IMR-90 (cell line): ENCODE measurements around the gene FGGY. TPM values are rescaled to one million over a fixed set of nuclear protein-coding genes. Genes with fewer than 3 reads are reported as not detected.
A peak's percentile ranks its signal among the peaks of the same experiment; 100 is the strongest.

Experiments used
- ATAC-seq: fragments of 200-7000 bp; cut with Tn5 transposase; 2 replicates; pipeline ENCODE4 v1.9.1; 2020; ENCODE audit warnings: low read depth, mild to moderate bottlenecking, moderate library complexity
- BruUV-seq: library from RNA; stranded (reverse); fragments of 400-500 nt; replicated peaks from 2 replicates; lab custom pipeline; 2021; lab: Mats Ljungman, UMichigan
- CTCF ChIA-PET: fragments of 300-600 bp; formaldehyde crosslinking; extraction: SDS; loops from one replicate; lab custom pipeline; 2021; ENCODE audit warnings: antibody characterized with exemption; lab: Yijun Ruan, JAX
- POLR2A ChIA-PET: fragments of 300-600 bp; sonication (Branson Sonifier 250); formaldehyde crosslinking; loops from one replicate; lab custom pipeline; 2022; ENCODE audit warnings: antibody characterized with exemption; ENCODE audit not compliant: unreplicated experiment; lab: Charles Lee
- DNase-seq: peaks from one replicate; pipeline ENCODE4 v3.0.0; 2013
- H2AFZ ChIP-seq: replicated peaks from 2 replicates; pipeline ENCODE3; 2013; ENCODE audit warnings: low read length, mild to moderate bottlenecking; ENCODE audit not compliant: poor library complexity
- H2AK5ac ChIP-seq: 2 replicates; pipeline ENCODE4 v1.6.1; 2013; ENCODE audit warnings: low read depth, low read length, inconsistent platforms
- H2AK9ac ChIP-seq: replicated peaks from 2 replicates; pipeline ENCODE3; 2013; ENCODE audit warnings: mild to moderate bottlenecking, low read depth, low read length, moderate library complexity; ENCODE audit not compliant: poor library complexity
- H2BK120ac ChIP-seq: 2 replicates; pipeline ENCODE4 v1.6.1; 2013; ENCODE audit warnings: low read depth, low read length, inconsistent platforms
- H2BK15ac ChIP-seq: 3 replicates; pipeline ENCODE4 v1.6.1; 2013; ENCODE audit warnings: low read depth, low read length, inconsistent platforms
- H2BK20ac ChIP-seq: 2 replicates; pipeline ENCODE4 v1.6.1; 2013; ENCODE audit warnings: low read depth, mild to moderate bottlenecking, inconsistent platforms, low read length, moderate library complexity
- H2BK5ac ChIP-seq: 2 replicates; pipeline ENCODE4 v1.6.1; 2013; ENCODE audit warnings: mild to moderate bottlenecking, low read depth, low read length, inconsistent platforms; ENCODE audit not compliant: poor library complexity, severe bottlenecking
- H3K14ac ChIP-seq: replicated peaks from 2 replicates; pipeline ENCODE4 v1.6.1; 2013; ENCODE audit warnings: low read depth, low read length, inconsistent platforms
- H3K18ac ChIP-seq: 2 replicates; pipeline ENCODE4 v1.6.1; 2013; ENCODE audit warnings: low read depth, low read length, control low read depth
- H3K23ac ChIP-seq: 2 replicates; pipeline ENCODE4 v1.6.1; 2013; ENCODE audit warnings: low read depth, low read length, inconsistent platforms
- H3K27ac ChIP-seq: 2 replicates; pipeline ENCODE4 v1.5.1; 2013; ENCODE audit warnings: mild to moderate bottlenecking, control low read depth, low read length; ENCODE audit not compliant: insufficient read depth
- H3K27me3 ChIP-seq: 2 replicates; pipeline ENCODE4 v1.6.1; 2013; ENCODE audit warnings: low read length; ENCODE audit not compliant: control insufficient read depth, insufficient read depth
- H3K36me3 ChIP-seq: 2 replicates; pipeline ENCODE4 v1.6.1; 2013; ENCODE audit warnings: low read length, mixed read lengths; ENCODE audit not compliant: control insufficient read depth, insufficient read depth
- H3K4ac ChIP-seq: 2 replicates; pipeline ENCODE4 v1.6.1; 2013; ENCODE audit warnings: low read depth, low read length, inconsistent platforms
- H3K4me1 ChIP-seq: 2 replicates; pipeline ENCODE4 v1.6.1; 2013; ENCODE audit warnings: low read length, mixed read lengths; ENCODE audit not compliant: control insufficient read depth, insufficient read depth
- H3K4me2 ChIP-seq: 2 replicates; pipeline ENCODE4 v1.6.1; 2013; ENCODE audit warnings: low read depth, mild to moderate bottlenecking, control low read depth, low read length, moderate library complexity
- H3K4me3 ChIP-seq: 2 replicates; pipeline ENCODE4 v1.5.1; 2013; ENCODE audit warnings: low read depth, mild to moderate bottlenecking, control low read depth, low read length, moderate library complexity; ENCODE audit not compliant: insufficient read depth
- H3K56ac ChIP-seq: 2 replicates; pipeline ENCODE4 v1.6.1; 2013; ENCODE audit warnings: low read length, inconsistent platforms; ENCODE audit not compliant: insufficient read depth; ENCODE audit errors: extremely low read depth
- H3K79me1 ChIP-seq, 2 experiments: 2 replicates each; pipeline ENCODE4 v1.6.1; 2013; ENCODE audit warnings: low read length in 2 of 2, inconsistent platforms in 1 of 2, low read depth in 1 of 2
- H3K9ac ChIP-seq: 2 replicates; pipeline ENCODE4 v1.6.1; 2013; ENCODE audit warnings: low read depth, low read length, control low read depth
- H3K9me1 ChIP-seq: 2 replicates; pipeline ENCODE4 v1.6.1; 2013; ENCODE audit warnings: low read length, inconsistent platforms; ENCODE audit not compliant: insufficient read depth
- H3K9me3 ChIP-seq: 2 replicates; pipeline ENCODE4 v1.6.1; 2013; ENCODE audit warnings: low read length; ENCODE audit not compliant: control insufficient read depth, insufficient read depth
- H4K20me1 ChIP-seq: 2 replicates; pipeline ENCODE4 v1.6.1; 2013; ENCODE audit warnings: low read length, inconsistent platforms; ENCODE audit not compliant: insufficient read depth
- H4K5ac ChIP-seq: 2 replicates; pipeline ENCODE4 v1.6.1; 2013; ENCODE audit warnings: mild to moderate bottlenecking, low read depth, low read length, control low read depth
- H4K8ac ChIP-seq, 2 experiments: 2 replicates each; pipeline ENCODE4 v1.6.1; 2013; ENCODE audit warnings: low read depth in 2 of 2, low read length in 2 of 2, control low read depth in 1 of 2, inconsistent platforms in 1 of 2
- H4K91ac ChIP-seq: 2 replicates; pipeline ENCODE4 v1.6.1; 2013; ENCODE audit warnings: low read depth, low read length, inconsistent platforms; ENCODE audit not compliant: insufficient read depth
- FOS ChIP-seq: fragments of 150-350 bp; IDR thresholded peaks from 2 replicates; pipeline ENCODE4 v1.6.1; 2016; ENCODE audit warnings: low read depth, low read length
- WGBS, 2 experiments: methylation state at CpG; one replicate each; pipeline versions ENCODE4 v1.1.5 to v1.1.7; 2013; ENCODE audit warnings: missing lambda C conversion rate in 2 of 2; ENCODE audit not compliant: insufficient read length in 1 of 2; ENCODE audit errors: extremely low coverage in 2 of 2; 5-methylcytosine and 5-hydroxymethylcytosine counted together
- dilution Hi-C: fragments of 300-500 bp; cut with HindIII; formaldehyde crosslinking; loops from one replicate; pipeline ENCODE4 v1.14.3; 2018; ENCODE audit warnings: low sequenced_read_pairs; ENCODE audit not compliant: unreplicated experiment
- in situ Hi-C: fragments of 300-500 bp; cut with MboI; formaldehyde crosslinking; loops from 3 replicates; pipeline ENCODE4 v1.14.3; 2019; ENCODE audit warnings: low sequenced_read_pairs, inconsistent platforms, mixed read lengths
- intact Hi-C: fragments of 100-400 bp; cut with micrococcal nuclease; formaldehyde crosslinking; loops from 2 replicates; pipeline ENCODE4 v1.10.0; 2022
- polyA plus RNA-seq, 3 experiments: library from polyadenylated mRNA; depleted of rRNA; stranded (reverse); fragments of >200 nt; gene quantifications; 2 replicates each; pipeline ENCODE4 v1.2.3, GENCODE V29; 2012; ENCODE audit warnings: low replicate concordance in 1 of 3
- total RNA-seq: library from RNA; depleted of rRNA; stranded (reverse); fragments of >200 nt; gene quantifications from 2 replicates; pipeline ENCODE4 v1.2.3, GENCODE V29; 2012

FGGY gene
- total and polyA plus RNA-seq, 2 of the 4 experiments (the other 2 are of a cell fraction) = 5.6 to 14.0 TPM

DNA sequence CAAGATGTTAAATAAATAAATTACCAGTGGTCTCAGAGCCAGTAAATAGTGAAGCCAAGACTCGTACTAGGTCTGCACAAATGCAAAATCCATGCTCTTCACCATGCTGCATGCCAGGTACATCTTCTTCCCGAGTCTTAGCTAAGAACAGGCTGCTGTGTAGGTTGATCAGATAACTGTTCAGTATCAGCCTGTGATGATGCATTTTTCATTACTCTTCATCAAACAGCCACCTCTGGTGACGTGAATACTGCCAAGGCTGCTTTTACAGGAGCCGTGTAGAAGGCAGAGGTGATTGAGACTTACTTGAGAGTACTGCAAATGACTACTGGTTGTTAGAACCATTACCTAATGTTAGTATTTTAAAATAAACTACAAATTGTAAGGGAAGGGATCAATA is 478.6 kb downstream of the FGGY start:
- no peak overlapping the region for H2AFZ ChIP-seq
- 0 out of 2 replicates have a peak overlapping the region, but pooled peaks have one; percentile 71 for H3K14ac ChIP-seq
- H3K36me3 ChIP-seq = no peaks in the 10 kb centered on the region
- no CpG with 5 or more reads among the region's 4 CpGs for WGBS, 2 experiments
- no peak for DNase-seq
- 0 out of 2 replicates have a peak overlapping the region, but pooled peaks have one; percentile 32 for H3K23ac ChIP-seq
- ATAC-seq = no peak
- intact Hi-C loops = loop anchor here (5.0 kb wide), 1 partner anchor 172 kb away; no protein-coding TSS in a partner anchor
- ChIA-PET CTCF (no interaction called here), POLR2A (no interaction called here)
- H4K8ac ChIP-seq = no peak overlapping the region
- BruUV-seq = no TSS peak
- H3K9ac ChIP-seq = no peak overlapping the region
- no peak overlapping the region for H4K5ac ChIP-seq
- peak overlapping the region; percentile 56 for H3K4ac ChIP-seq
- no peak overlapping the region for H2BK5ac ChIP-seq
- H3K27me3 ChIP-seq = no peaks in the 10 kb centered on the region
- no peak overlapping the region for H3K18ac ChIP-seq
- H4K91ac ChIP-seq = peak overlapping the region; percentile 28; the same call in 1 of the 2 replicates
- no peaks in the 10 kb centered on the region for H3K79me1 ChIP-seq
- no peaks in the 10 kb centered on the region for H4K20me1 ChIP-seq
- no peak overlapping the region for H2BK120ac ChIP-seq
- H2BK15ac ChIP-seq = no peak overlapping the region; the same call in 2 of the 3 replicates
- dilution Hi-C loops = no loop called here
- no peak overlapping the region for H3K56ac ChIP-seq
- peaks cover 11% of the 10 kb centered on the region for H3K4me1 ChIP-seq
- H3K4me2 ChIP-seq = no peak overlapping the region
- no peak overlapping the region for H3K4me3 ChIP-seq
- no peaks in the 10 kb centered on the region for H3K9me3 ChIP-seq
- H2AK9ac ChIP-seq = no peak overlapping the region
- H3K9me1 ChIP-seq = peaks cover 11% of the 10 kb centered on the region
- H2BK20ac ChIP-seq = peak overlapping the region; percentile 22; the same call in 1 of the 2 replicates
- in situ Hi-C loops = no loop called here
- no peak overlapping the region for H3K27ac ChIP-seq
- H2AK5ac ChIP-seq = no peak overlapping the region
- no peak for TF ChIP-seq FOS
